K562 (cell line): ENCODE data around the gene CDCA7. TPM values are rescaled to one million over a fixed set of nuclear protein-coding genes. Genes with fewer than 3 reads are reported as not detected.

Source experiments
- ATAC-seq: fragments of 200-7000 bp; cut with Tn5 transposase; 3 replicates; pipeline ENCODE4 v1.9.1; 2020; ENCODE audit warnings: moderate library complexity
- BruUV-seq: library from RNA; stranded (reverse); fragments of 400-500 nt; replicated peaks from 2 replicates; lab custom pipeline; 2021; lab: Mats Ljungman, UMichigan
- CTCF ChIA-PET: fragments of 300-600 bp; formaldehyde crosslinking; extraction: SDS; loops from one replicate; lab custom pipeline; 2021; ENCODE audit warnings: low intra/inter-chr PET ratio; lab: Yijun Ruan, JAX
- POLR2A ChIA-PET: fragments of 300-600, 350-650 bp; sonication (Branson Sonifier 250); formaldehyde crosslinking; extraction: SDS; loops from one replicate; lab custom pipeline; 2021; ENCODE audit warnings: antibody characterized with exemption, inconsistent platforms; lab: Yijun Ruan, JAX
- DNase-seq, 4 experiments: peaks; one replicate each; pipeline versions ENCODE4 v3.0.0 to v3.0.0-alpha.2; 2011 to 2018; ENCODE audit warnings: low spot score in 3 of 4, mixed read lengths in 3 of 4; ENCODE audit errors: extremely low read depth in 1 of 4
- FAIRE-seq: peaks from 2 replicates; lab custom pipeline; 2011; peaks lifted over from hg19 to GRCh38; lab: Jason Lieb, UNC
- H2AFZ ChIP-seq: 2 replicates; pipeline ENCODE4 v1.6.0; 2011; ENCODE audit warnings: low read depth, low read length, control low read depth, inconsistent platforms
- H3K27ac ChIP-seq: fragments of 200-600 bp; 3 replicates; pipeline ENCODE4 v1.8.0; 2011; ENCODE audit warnings: low read depth, mild to moderate bottlenecking, control low read depth, inconsistent platforms, low read length, moderate library complexity, mixed read lengths; ENCODE audit errors: extremely low read depth
- H3K27me3 ChIP-seq, 2 experiments: fragments of 300-600 bp in 1 of 2; 2 replicates in 1 of 2; 3 replicates in 1 of 2; pipeline versions ENCODE4 v1.6.0 to v1.8.0; 2011; ENCODE audit warnings: inconsistent platforms in 2 of 2, low read length in 2 of 2, mild to moderate bottlenecking in 1 of 2, mixed read lengths in 1 of 2, moderate library complexity in 1 of 2; ENCODE audit not compliant: control insufficient read depth in 2 of 2, insufficient read depth in 2 of 2
- H3K36me3 ChIP-seq: fragments of 300-600 bp; 3 replicates; pipeline ENCODE4 v1.8.0; 2011; ENCODE audit warnings: mild to moderate bottlenecking, low read length, inconsistent platforms; ENCODE audit not compliant: control insufficient read depth, insufficient read depth
- H3K4me1 ChIP-seq, 2 experiments: fragments of 200-600 bp in 1 of 2; replicated peaks in 1 of 2; 2 replicates in 1 of 2; 3 replicates in 1 of 2; pipeline versions ENCODE4 v1.5.1 to v1.8.0; 2011; ENCODE audit warnings: inconsistent platforms in 2 of 2, low read length in 2 of 2, mild to moderate bottlenecking in 1 of 2, mixed read lengths in 1 of 2, moderate library complexity in 1 of 2; ENCODE audit not compliant: control insufficient read depth in 2 of 2, insufficient read depth in 2 of 2
- H3K4me2 ChIP-seq: 2 replicates; pipeline ENCODE4 v1.6.1; 2011; ENCODE audit warnings: low read length, control low read depth, inconsistent platforms, mixed read lengths; ENCODE audit not compliant: insufficient read depth
- H3K4me3 ChIP-seq: fragments of 200-600 bp; sonication (generic), shearing (Covaris generic); 2 replicates; pipeline ENCODE4 v1.5.1; 2016; ENCODE audit warnings: control low read depth, inconsistent platforms
- H3K79me2 ChIP-seq: fragments of 200-600 bp; 3 replicates; pipeline ENCODE4 v1.8.0; 2011; ENCODE audit warnings: low read length, inconsistent platforms; ENCODE audit not compliant: control insufficient read depth, insufficient read depth
- H3K9ac ChIP-seq, 2 experiments: 2 replicates each; pipeline versions ENCODE4 v1.6.0 to v1.6.1; 2011; ENCODE audit warnings: low read depth in 2 of 2, low read length in 2 of 2, control low read depth in 1 of 2, inconsistent platforms in 1 of 2, mild to moderate bottlenecking in 1 of 2, mixed read lengths in 1 of 2; ENCODE audit not compliant: insufficient read depth in 1 of 2
- H3K9me1 ChIP-seq: one replicate; pipeline ENCODE4 v1.6.0; 2011; ENCODE audit warnings: inconsistent platforms, mild to moderate bottlenecking, low read length, moderate library complexity; ENCODE audit not compliant: control insufficient read depth, insufficient read depth
- H3K9me3 ChIP-seq: replicated peaks from 2 replicates; pipeline ENCODE4 v1.5.1; 2011; ENCODE audit warnings: low read depth, low read length, inconsistent platforms; ENCODE audit not compliant: control insufficient read depth, insufficient read depth
- H4K20me1 ChIP-seq: replicated peaks from 2 replicates; pipeline ENCODE4 v1.6.1; 2011; ENCODE audit warnings: low read length, inconsistent platforms, mixed read lengths; ENCODE audit not compliant: control insufficient read depth, insufficient read depth
- E2F3 ChIP-seq: fragments of 250-450 bp; sonication (Bioruptor Pico); IDR thresholded peaks from 2 replicates; pipeline ENCODE4 v1.4.0; 2020; ENCODE audit warnings: mild to moderate bottlenecking
- HNRNPH1 ChIP-seq: fragments of 200-400 bp; formaldehyde crosslinking; optimal IDR thresholded peaks from 2 replicates; pipeline ENCODE3; 2017; ENCODE audit warnings: low read depth, mild to moderate bottlenecking, low read length, moderate library complexity
- KAT7 ChIP-seq: sonication (generic); formaldehyde crosslinking; IDR thresholded peaks from 2 replicates; pipeline ENCODE4 v1.8.0; 2022; ENCODE audit warnings: missing genetic modification reagents, mild to moderate bottlenecking, borderline replicate concordance
- NR1H2 ChIP-seq: sonication (generic); formaldehyde crosslinking; IDR thresholded peaks from 2 replicates; pipeline ENCODE4 v1.4.0; 2020; ENCODE audit warnings: mild to moderate bottlenecking, missing genetic modification reagents
- SOX6 ChIP-seq: fragments of 450-650 bp; IDR thresholded peaks from 2 replicates; pipeline ENCODE4 v1.6.1; 2014; ENCODE audit warnings: mild to moderate bottlenecking
- SPI1 ChIP-seq: IDR thresholded peaks from 2 replicates; pipeline ENCODE4 v1.6.1; 2011; ENCODE audit warnings: low read depth, low read length, control low read depth, borderline replicate concordance
- TEAD2 ChIP-seq: fragments of 450-650 bp; IDR thresholded peaks from 2 replicates; pipeline ENCODE4 v1.6.1; 2016; ENCODE audit warnings: missing genetic modification characterization, control low read depth, missing compliant biosample characterization
- ZNF224 ChIP-seq: sonication (generic); formaldehyde crosslinking; IDR thresholded peaks from 2 replicates; pipeline ENCODE4 v1.8.0; 2022; ENCODE audit warnings: mild to moderate bottlenecking, missing genetic modification reagents
- ZNF583 ChIP-seq: fragments of 250-450 bp; sonication (Bioruptor Pico); IDR thresholded peaks from 2 replicates; pipeline ENCODE4 v1.4.0; 2020
- WGBS: fragments of 100-300 bp; shearing (Covaris generic); methylation state at CpG from one replicate; pipeline ENCODE4 v1.1.6; 2016; ENCODE audit warnings: low coverage, mixed read lengths; ENCODE audit not compliant: insufficient coverage; ENCODE audit errors: missing lambda C conversion rate; 5-methylcytosine and 5-hydroxymethylcytosine counted together
- in situ Hi-C: fragments of 300-500 bp; cut with MboI; formaldehyde crosslinking; loops from 4 replicates; pipeline ENCODE4 v1.15.0; 2018; ENCODE audit warnings: inconsistent platforms, mixed read lengths
- intact Hi-C: fragments of 100-400 bp; cut with micrococcal nuclease; formaldehyde crosslinking; loops from 2 replicates; pipeline ENCODE4 v1.14.2; 2022
- polyA plus RNA-seq, 8 experiments: library from polyadenylated mRNA; depleted of rRNA in 4 of 8; stranded (reverse) in 5 of 8; unstranded in 3 of 8; fragments of >200 nt; fragmentation: Nextera tagmentation in 2 of 8; fragmentation: Illumina TruSeq in 1 of 8; extraction: Ambion mirVana in 2 of 8; extraction: Trizol in 1 of 8; gene quantifications; 2 replicates each; pipeline versions ENCODE4 v1.2.1 to v1.2.3, GENCODE V29; 2011 to 2014; ENCODE audit warnings: inconsistent platforms in 1 of 8, missing spikeins in 1 of 8
- total RNA-seq, 7 experiments: library from RNA; depleted of rRNA in 6 of 7; stranded (reverse); fragments of >200 nt in 6 of 7; fragmentation: Illumina TruSeq in 2 of 7; extraction: Trizol in 2 of 7; gene quantifications; 2 replicates each; pipeline versions ENCODE4 v1.2.1 to v1.2.3, GENCODE V29; 2011 to 2021; ENCODE audit warnings: low replicate concordance in 1 of 7
- TF ChIP-seq, protein P1 (sequence below): fragments of 250-450 bp; sonication (Bioruptor Pico); IDR thresholded peaks from 2 replicates; pipeline ENCODE4 v1.4.0; 2020; ENCODE audit warnings: mild to moderate bottlenecking, moderate library complexity, borderline replicate concordance
- TF ChIP-seq, protein P2 (sequence below), 2 experiments: fragments of 450-650 bp in 1 of 2; sonication (generic) in 1 of 2; formaldehyde crosslinking in 1 of 2; IDR thresholded peaks in 1 of 2; conservative IDR thresholded peaks in 1 of 2; 2 replicates each; pipeline versions ENCODE4 v1.6.1 to v1.8.1; 2016 to 2023; ENCODE audit warnings: mild to moderate bottlenecking in 2 of 2, moderate library complexity in 2 of 2, inconsistent platforms in 1 of 2, missing genetic modification reagents in 1 of 2
- TF ChIP-seq, protein P3 (sequence below), 2 experiments: fragments of 150-350 bp in 1 of 2; IDR thresholded peaks; 2 replicates each; pipeline ENCODE4 v1.6.1; 2012 to 2016; ENCODE audit warnings: low read depth in 2 of 2, low read length in 2 of 2, mild to moderate bottlenecking in 1 of 2, moderate library complexity in 1 of 2
- TF ChIP-seq, protein P4 (sequence below): fragments of 250-450 bp; sonication (Bioruptor Pico); IDR thresholded peaks from 2 replicates; pipeline ENCODE4 v1.5.0; 2021; ENCODE audit warnings: mild to moderate bottlenecking, borderline replicate concordance

The CDCA7 gene
- total and polyA plus RNA-seq, 9 of the 15 experiments (the other 6 are each of a cell fraction or from before 2014, with no cell fraction given): 28.5 to 122 (median 51.0) TPM

DNA sequence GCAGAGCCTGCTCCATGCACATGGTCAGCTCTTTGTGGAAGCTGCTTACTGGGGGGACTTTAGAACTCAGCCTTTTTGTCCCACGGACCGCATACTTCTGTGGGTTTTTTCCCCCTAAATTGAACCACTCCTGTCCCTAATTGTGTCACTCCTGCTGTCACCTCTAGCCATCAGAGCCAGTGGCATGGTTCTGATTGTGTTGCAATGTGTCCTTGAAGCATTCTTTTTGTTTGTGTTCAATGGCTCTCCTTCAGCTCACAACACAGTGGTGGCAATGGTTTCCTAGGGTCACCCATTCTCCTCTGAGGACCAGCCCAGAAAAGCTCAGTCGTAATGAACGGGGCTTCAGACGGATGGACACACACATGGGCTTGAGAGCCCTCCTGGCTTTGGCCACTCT lies 35.4 kb downstream of the CDCA7 start:
- Histone ChIP-seq H3K4me3 (no peak overlapping the region), H3K9me3 (no peaks in the 10 kb centered on the region), H4K20me1 (no peaks in the 10 kb centered on the region), H3K79me2 (no peaks in the 10 kb centered on the region), H3K9ac (no peak overlapping the region), H3K27me3 (peaks cover 24 to 28% of the 10 kb centered on the region in 2 experiments), H2AFZ (peak overlapping the region; percentile 5), H3K4me2 (no peak overlapping the region), H3K27ac (no peak overlapping the region), H3K4me1 (peaks cover 0 to 2% of the 10 kb centered on the region in 2 experiments; a peak in 1 of 5 replicates), H3K9me1 (no peaks in the 10 kb centered on the region), H3K36me3 (no peaks in the 10 kb centered on the region)
- CTCF ChIA-PET: no interaction called here
- no TSS peak for BruUV-seq
- FAIRE-seq (peak; percentile 57), ATAC-seq (no peak; the same call in 2 of the 3 replicates), DNase-seq (no peak)
- in situ Hi-C loops (no loop called here), intact Hi-C loops (no loop called here)
- POLR2A ChIA-PET: interaction anchor here (1.8 kb wide), 1 partner anchor 15 kb away, joined by 5 read pairs; no protein-coding TSS in a partner anchor
- 6% methylated on average over 5 of the region's 5 CpGs for WGBS
- no peak for TF ChIP-seq TEAD2
- TF ChIP-seq, protein P1, sequence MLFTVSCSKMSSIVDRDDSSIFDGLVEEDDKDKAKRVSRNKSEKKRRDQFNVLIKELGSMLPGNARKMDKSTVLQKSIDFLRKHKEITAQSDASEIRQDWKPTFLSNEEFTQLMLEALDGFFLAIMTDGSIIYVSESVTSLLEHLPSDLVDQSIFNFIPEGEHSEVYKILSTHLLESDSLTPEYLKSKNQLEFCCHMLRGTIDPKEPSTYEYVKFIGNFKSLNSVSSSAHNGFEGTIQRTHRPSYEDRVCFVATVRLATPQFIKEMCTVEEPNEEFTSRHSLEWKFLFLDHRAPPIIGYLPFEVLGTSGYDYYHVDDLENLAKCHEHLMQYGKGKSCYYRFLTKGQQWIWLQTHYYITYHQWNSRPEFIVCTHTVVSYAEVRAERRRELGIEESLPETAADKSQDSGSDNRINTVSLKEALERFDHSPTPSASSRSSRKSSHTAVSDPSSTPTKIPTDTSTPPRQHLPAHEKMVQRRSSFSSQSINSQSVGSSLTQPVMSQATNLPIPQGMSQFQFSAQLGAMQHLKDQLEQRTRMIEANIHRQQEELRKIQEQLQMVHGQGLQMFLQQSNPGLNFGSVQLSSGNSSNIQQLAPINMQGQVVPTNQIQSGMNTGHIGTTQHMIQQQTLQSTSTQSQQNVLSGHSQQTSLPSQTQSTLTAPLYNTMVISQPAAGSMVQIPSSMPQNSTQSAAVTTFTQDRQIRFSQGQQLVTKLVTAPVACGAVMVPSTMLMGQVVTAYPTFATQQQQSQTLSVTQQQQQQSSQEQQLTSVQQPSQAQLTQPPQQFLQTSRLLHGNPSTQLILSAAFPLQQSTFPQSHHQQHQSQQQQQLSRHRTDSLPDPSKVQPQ: no peak
- TF ChIP-seq KAT7 (CRISPR knock-in tag): no peak
- TF ChIP-seq, protein P2, sequence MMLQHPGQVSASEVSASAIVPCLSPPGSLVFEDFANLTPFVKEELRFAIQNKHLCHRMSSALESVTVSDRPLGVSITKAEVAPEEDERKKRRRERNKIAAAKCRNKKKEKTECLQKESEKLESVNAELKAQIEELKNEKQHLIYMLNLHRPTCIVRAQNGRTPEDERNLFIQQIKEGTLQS (IDR thresholded peaks at IDR 0.05): no peak
- TF ChIP-seq, protein P2 (CRISPR knock-in tag; conservative IDR thresholded peaks at IDR 0.05): no peak
- TF ChIP-seq HNRNPH1: no peak
- TF ChIP-seq ZNF583 (CRISPR knock-in tag): no peak
- no peak for TF ChIP-seq SOX6
- TF ChIP-seq, protein P3, sequence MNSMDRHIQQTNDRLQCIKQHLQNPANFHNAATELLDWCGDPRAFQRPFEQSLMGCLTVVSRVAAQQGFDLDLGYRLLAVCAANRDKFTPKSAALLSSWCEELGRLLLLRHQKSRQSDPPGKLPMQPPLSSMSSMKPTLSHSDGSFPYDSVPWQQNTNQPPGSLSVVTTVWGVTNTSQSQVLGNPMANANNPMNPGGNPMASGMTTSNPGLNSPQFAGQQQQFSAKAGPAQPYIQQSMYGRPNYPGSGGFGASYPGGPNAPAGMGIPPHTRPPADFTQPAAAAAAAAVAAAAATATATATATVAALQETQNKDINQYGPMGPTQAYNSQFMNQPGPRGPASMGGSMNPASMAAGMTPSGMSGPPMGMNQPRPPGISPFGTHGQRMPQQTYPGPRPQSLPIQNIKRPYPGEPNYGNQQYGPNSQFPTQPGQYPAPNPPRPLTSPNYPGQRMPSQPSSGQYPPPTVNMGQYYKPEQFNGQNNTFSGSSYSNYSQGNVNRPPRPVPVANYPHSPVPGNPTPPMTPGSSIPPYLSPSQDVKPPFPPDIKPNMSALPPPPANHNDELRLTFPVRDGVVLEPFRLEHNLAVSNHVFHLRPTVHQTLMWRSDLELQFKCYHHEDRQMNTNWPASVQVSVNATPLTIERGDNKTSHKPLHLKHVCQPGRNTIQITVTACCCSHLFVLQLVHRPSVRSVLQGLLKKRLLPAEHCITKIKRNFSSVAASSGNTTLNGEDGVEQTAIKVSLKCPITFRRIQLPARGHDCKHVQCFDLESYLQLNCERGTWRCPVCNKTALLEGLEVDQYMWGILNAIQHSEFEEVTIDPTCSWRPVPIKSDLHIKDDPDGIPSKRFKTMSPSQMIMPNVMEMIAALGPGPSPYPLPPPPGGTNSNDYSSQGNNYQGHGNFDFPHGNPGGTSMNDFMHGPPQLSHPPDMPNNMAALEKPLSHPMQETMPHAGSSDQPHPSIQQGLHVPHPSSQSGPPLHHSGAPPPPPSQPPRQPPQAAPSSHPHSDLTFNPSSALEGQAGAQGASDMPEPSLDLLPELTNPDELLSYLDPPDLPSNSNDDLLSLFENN (IDR thresholded peaks at IDR 0.05; ENCODE audit: low read depth in 2 of 2, low read length in 2 of 2): no peak
- no peak for TF ChIP-seq E2F3 (CRISPR knock-in tag)
- TF ChIP-seq, protein P4, sequence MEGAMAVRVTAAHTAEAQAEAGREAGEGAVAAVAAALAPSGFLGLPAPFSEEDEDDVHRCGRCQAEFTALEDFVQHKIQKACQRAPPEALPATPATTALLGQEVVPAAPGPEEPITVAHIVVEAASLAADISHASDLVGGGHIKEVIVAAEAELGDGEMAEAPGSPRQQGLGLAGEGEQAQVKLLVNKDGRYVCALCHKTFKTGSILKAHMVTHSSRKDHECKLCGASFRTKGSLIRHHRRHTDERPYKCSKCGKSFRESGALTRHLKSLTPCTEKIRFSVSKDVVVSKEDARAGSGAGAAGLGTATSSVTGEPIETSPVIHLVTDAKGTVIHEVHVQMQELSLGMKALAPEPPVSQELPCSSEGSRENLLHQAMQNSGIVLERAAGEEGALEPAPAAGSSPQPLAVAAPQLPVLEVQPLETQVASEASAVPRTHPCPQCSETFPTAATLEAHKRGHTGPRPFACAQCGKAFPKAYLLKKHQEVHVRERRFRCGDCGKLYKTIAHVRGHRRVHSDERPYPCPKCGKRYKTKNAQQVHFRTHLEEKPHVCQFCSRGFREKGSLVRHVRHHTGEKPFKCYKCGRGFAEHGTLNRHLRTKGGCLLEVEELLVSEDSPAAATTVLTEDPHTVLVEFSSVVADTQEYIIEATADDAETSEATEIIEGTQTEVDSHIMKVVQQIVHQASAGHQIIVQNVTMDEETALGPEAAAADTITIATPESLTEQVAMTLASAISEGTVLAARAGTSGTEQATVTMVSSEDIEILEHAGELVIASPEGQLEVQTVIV: no peak
- no peak for TF ChIP-seq SPI1
- TF ChIP-seq ZNF224 (CRISPR knock-in tag): no peak
- no peak for TF ChIP-seq NR1H2 (CRISPR knock-in tag)
